T-cell (primary cell): Measurements from ENCODE around the gene NEGR1. TPM values are rescaled to one million over a fixed set of nuclear protein-coding genes. Genes with fewer than 3 reads are reported as not detected.

ENCODE experiments used
- ATAC-seq, 4 experiments: fragments of 200-7000 bp in 3 of 4; fragments of 150-1000 bp in 1 of 4; cut with Tn5 transposase; replicated peaks in 1 of 4; 1 replicate in 3 of 4; 2 replicates in 1 of 4; pipeline ENCODE4 v1.10.0; 2021; ENCODE audit warnings: moderate library complexity in 3 of 4, mild to moderate bottlenecking in 2 of 4, moderate number of reproducible peaks in 1 of 4
- CTCF ChIA-PET, 2 donors: fragments of 300-600 bp; sonication (Branson Sonifier 250); formaldehyde crosslinking; loops; one replicate each; lab custom pipeline; 2022; ENCODE audit warnings: antibody characterized with exemption in 2 of 2; lab: Charles Lee
- POLR2A ChIA-PET, 2 donors: fragments of 300-600 bp; sonication (Branson Sonifier 250); formaldehyde crosslinking; loops; one replicate each; lab custom pipeline; 2022; ENCODE audit warnings: antibody characterized with exemption in 2 of 2; lab: Charles Lee
- DNase-seq, 35 experiments: peaks; one replicate each; pipeline versions ENCODE4 v3.0.0 to v3.0.0-alpha.2; 2013 to 2023
- H3K27ac ChIP-seq: one replicate; pipeline ENCODE4 v1.5.1; 2013; ENCODE audit warnings: low read length
- H3K27me3 ChIP-seq, 2 experiments: replicated peaks in 1 of 2; 1 replicate in 1 of 2; 2 replicates in 1 of 2; pipeline versions ENCODE4 v1.6.1 to v1.7.0; 2013; ENCODE audit warnings: low read length in 1 of 2, mixed read lengths in 1 of 2; ENCODE audit not compliant: control insufficient read depth in 2 of 2, insufficient read depth in 2 of 2; ENCODE audit errors: extremely low read depth in 1 of 2
- H3K36me3 ChIP-seq, 2 donors: 1 replicate in 1 of 2; 2 replicates in 1 of 2; pipeline versions ENCODE4 v1.6.1 to v1.7.0; 2013; ENCODE audit warnings: low read length in 1 of 2; ENCODE audit not compliant: control insufficient read depth in 2 of 2, insufficient read depth in 1 of 2; ENCODE audit errors: extremely low read depth in 1 of 2
- H3K4me1 ChIP-seq, 2 experiments: 1 replicate in 1 of 2; 2 replicates in 1 of 2; pipeline versions ENCODE4 v1.6.1 to v1.7.0; 2013; ENCODE audit warnings: low read length in 2 of 2, mixed read lengths in 1 of 2; ENCODE audit not compliant: insufficient read depth in 2 of 2, control insufficient read depth in 1 of 2; ENCODE audit errors: extremely low read depth in 1 of 2
- H3K4me3 ChIP-seq, 2 donors: 1 replicate in 1 of 2; 2 replicates in 1 of 2; pipeline versions ENCODE4 v1.5.1 to v1.7.0; 2013; ENCODE audit warnings: mild to moderate bottlenecking in 2 of 2, low read length in 1 of 2, moderate library complexity in 1 of 2; ENCODE audit not compliant: control insufficient read depth in 1 of 2; ENCODE audit errors: extremely low read depth in 1 of 2
- H3K9me3 ChIP-seq: 2 replicates; pipeline ENCODE4 v1.7.0; 2013
- H3K27ac Mint-ChIP-seq, 2 donors: one replicate each; pipeline ENCODE4 v1.8.0; 2020 to 2021; ENCODE audit warnings: mild to moderate bottlenecking in 2 of 2, mixed read lengths in 2 of 2
- H3K27me3 Mint-ChIP-seq, 2 donors: one replicate each; pipeline ENCODE4 v1.8.0; 2021 to 2022; ENCODE audit warnings: mixed read lengths in 2 of 2
- H3K36me3 Mint-ChIP-seq: one replicate; pipeline ENCODE4 v1.8.0; 2021; ENCODE audit warnings: mixed read lengths
- H3K4me1 Mint-ChIP-seq, 3 donors: one replicate each; pipeline ENCODE4 v1.8.0; 2020 to 2022; ENCODE audit warnings: mixed read lengths in 3 of 3, mild to moderate bottlenecking in 1 of 3
- H3K4me3 Mint-ChIP-seq, 3 donors: one replicate each; pipeline ENCODE4 v1.8.0; 2020 to 2022; ENCODE audit warnings: mild to moderate bottlenecking in 3 of 3, mixed read lengths in 3 of 3, moderate library complexity in 3 of 3
- H3K9me3 Mint-ChIP-seq, 3 donors: one replicate each; pipeline ENCODE4 v1.8.0; 2020 to 2022; ENCODE audit warnings: mixed read lengths in 3 of 3
- WGBS: methylation state at CpG from one replicate; pipeline ENCODE4 v1.1.5; 2013; ENCODE audit warnings: missing lambda C conversion rate; ENCODE audit not compliant: insufficient coverage; 5-methylcytosine and 5-hydroxymethylcytosine counted together
- total RNA-seq, 35 experiments: library from RNA in 6 of 35; stranded (reverse) in 6 of 35; fragments of 120-200 nt in 1 of 35; gene quantifications; one replicate each; pipeline versions ENCODE4 v1.2.1 to v1.2.4 and lab custom pipeline; 2013 to 2026

NEGR1 gene
- total RNA-seq, 5 donors from 2014 or later (not counting 1 experiment from before 2014, with no cell fraction given): 0.05 to 0.26 (median 0.14) TPM; not detected in 1

DNA sequence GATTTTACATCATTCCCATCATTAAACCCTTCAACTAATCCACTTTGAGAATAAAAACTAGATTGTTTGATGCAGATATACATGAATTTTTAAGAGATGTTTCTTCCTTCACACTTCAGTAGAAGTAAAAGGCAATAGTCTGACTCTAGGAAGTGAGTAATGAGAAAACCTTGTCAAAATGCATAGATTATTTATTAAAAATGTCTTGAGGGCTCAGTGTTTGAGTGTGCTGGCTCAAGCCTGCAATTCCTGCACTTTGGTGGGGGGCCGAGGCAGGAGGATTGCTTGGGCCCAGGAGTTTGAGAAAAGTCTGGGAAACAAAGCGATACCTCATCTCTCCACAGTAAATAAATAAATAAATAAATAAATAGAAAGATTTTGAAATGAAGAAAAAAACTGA lies 177.1 kb downstream of the NEGR1 start:
- H3K4me1 Mint-ChIP-seq: no peaks in the 10 kb centered on the region
- H3K4me1 ChIP-seq: no peaks in the 10 kb centered on the region
- H3K36me3 Mint-ChIP-seq: no peaks in the 10 kb centered on the region
- no peak overlapping the region for H3K27ac ChIP-seq
- H3K4me3 ChIP-seq: no peak overlapping the region
- DNase-seq (no peak), ATAC-seq (no peak)
- H3K9me3 Mint-ChIP-seq: peaks cover 0 to 10% (median 2%) of the 10 kb centered on the region in 3 donors
- no peak overlapping the region for H3K4me3 Mint-ChIP-seq
- CTCF ChIA-PET: no interaction called here
- H3K27me3 ChIP-seq: no peaks in the 10 kb centered on the region
- no peaks in the 10 kb centered on the region for H3K36me3 ChIP-seq
- no peak overlapping the region for H3K27ac Mint-ChIP-seq
- POLR2A ChIA-PET: no interaction called here
- WGBS: no CpG with 5 or more reads among the region's 2 CpGs
- H3K27me3 Mint-ChIP-seq: no peaks in the 10 kb centered on the region
- no peaks in the 10 kb centered on the region for H3K9me3 ChIP-seq

DNA sequence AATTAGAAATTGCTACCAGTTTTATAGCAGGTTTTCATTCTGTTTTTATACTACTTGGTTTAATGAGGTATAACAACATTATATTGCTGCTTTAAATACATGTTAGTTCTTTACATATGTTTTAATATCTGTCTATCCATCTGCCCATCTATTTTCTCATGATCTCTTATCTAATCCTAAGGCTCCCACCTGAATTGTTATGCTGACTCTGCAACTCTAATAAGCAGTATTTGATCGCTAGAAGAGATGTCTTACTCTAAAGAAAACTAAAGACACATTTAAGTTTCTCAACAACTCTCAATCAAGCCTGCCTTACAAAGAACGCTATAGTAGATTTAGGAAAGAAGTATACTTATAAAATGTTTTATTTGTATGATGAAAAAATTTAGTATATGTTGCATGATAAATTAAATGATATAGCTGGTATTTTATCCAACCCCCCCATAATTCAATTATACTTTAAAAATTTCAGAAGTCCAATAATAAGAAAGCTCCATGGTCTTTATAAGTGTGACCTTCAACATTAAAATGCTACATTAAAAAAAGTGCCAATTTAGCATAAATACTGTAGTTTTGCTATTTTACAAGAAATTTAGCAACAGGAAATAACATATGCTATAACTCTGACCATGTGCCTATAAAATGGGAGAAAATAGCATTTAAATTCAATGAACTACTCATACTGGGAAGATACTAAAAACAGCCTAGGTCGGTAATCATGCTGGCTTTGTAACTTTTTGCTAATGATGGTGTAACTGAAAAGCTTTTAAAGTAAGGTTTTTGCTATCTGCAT lies 180.3 kb downstream of the NEGR1 start:
- no CpG with 5 or more reads among the region's 3 CpGs for WGBS
- ATAC-seq (no peak), DNase-seq (no peak)
- no peak overlapping the region for H3K4me3 Mint-ChIP-seq
- Histone ChIP-seq H3K4me3 (no peak overlapping the region), H3K27me3 (no peaks in the 10 kb centered on the region), H3K27ac (no peak overlapping the region), H3K4me1 (no peaks in the 10 kb centered on the region), H3K9me3 (no peaks in the 10 kb centered on the region), H3K36me3 (no peaks in the 10 kb centered on the region)
- H3K27ac Mint-ChIP-seq: no peak overlapping the region
- no peaks in the 10 kb centered on the region for H3K4me1 Mint-ChIP-seq
- CTCF ChIA-PET: no interaction called here
- POLR2A ChIA-PET: no interaction called here
- no peaks in the 10 kb centered on the region for H3K36me3 Mint-ChIP-seq
- peaks cover 0 to 6% (median 2%) of the 10 kb centered on the region in 3 donors for H3K9me3 Mint-ChIP-seq
- H3K27me3 Mint-ChIP-seq: no peaks in the 10 kb centered on the region

DNA sequence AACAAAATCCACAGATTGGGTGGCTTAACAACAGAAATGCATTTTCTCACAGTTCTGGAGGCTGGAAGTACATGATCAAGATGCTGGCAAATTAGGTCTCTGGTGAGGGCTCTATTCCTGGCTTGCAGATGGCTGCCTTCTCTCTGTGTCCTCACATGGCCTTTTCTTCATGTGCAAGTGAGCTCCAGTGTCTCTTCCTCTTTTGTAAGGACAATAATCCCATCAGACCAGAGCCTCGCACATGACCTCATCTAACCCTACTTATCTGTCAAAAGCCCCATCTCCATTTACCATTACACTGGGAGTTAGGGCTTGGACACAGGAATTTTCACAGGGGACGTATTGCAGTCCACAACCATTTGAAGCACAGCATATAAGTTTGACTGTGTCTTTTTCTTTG lies 181.6 kb downstream of the NEGR1 start:
- no peaks in the 10 kb centered on the region for H3K4me1 Mint-ChIP-seq
- POLR2A ChIA-PET: interaction anchor here in 1 of 2 donors (0.6 kb wide), 1 partner anchor 35 kb away, joined by 4 read pairs; no protein-coding TSS in a partner anchor
- ATAC-seq: no peak
- Histone ChIP-seq H3K36me3 (no peaks in the 10 kb centered on the region), H3K9me3 (no peaks in the 10 kb centered on the region), H3K4me3 (no peak overlapping the region), H3K27ac (no peak overlapping the region), H3K27me3 (no peaks in the 10 kb centered on the region), H3K4me1 (no peaks in the 10 kb centered on the region)
- DNase-seq: no peak
- no peaks in the 10 kb centered on the region for H3K36me3 Mint-ChIP-seq
- no peaks in the 10 kb centered on the region for H3K27me3 Mint-ChIP-seq
- 100% methylated on average over 1 of the region's 2 CpGs for WGBS
- no peak overlapping the region for H3K27ac Mint-ChIP-seq
- peaks cover 0 to 3% (median under 1%) of the 10 kb centered on the region in 3 donors for H3K9me3 Mint-ChIP-seq
- H3K4me3 Mint-ChIP-seq: no peak overlapping the region
- CTCF ChIA-PET: no interaction called here

DNA sequence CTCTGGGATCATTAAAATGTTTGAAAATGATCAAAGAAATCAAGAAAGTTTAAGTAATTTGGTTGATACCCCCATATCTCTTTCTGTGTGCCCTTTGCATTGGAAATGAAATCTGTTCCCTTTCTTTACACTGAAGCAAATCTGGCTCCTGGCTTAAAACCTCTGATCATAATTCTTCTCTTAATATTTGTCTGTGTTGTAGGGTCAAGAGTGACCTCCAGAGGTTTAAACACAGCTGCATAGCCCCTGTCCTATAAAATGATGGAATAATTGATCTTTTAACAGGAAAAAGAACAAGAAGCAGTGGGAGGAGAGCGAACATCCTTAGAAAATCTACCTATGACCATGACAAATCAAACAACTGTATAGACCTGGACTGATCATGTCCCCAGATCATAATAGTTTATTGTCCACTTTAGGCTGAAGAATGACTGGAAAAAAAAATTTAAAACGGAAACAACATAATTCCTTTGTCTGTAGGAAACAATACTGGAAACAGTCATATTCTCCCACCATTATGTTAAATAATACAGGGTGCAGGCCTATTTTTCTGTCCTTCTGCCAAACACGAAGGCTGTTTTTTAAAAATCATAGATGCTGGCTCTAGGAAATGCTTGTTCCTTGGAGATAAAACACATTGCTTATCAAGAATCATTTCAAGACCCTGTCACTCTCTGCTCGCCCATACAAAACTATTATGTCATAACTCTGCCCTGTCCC lies 184.3 kb downstream of the NEGR1 start:
- Mint-ChIP-seq H3K4me1 (no peaks in the 10 kb centered on the region), H3K27ac (no peak overlapping the region), H3K9me3 (peaks cover 0 to 8% (median 0%) of the 10 kb centered on the region in 3 donors), H3K36me3 (no peaks in the 10 kb centered on the region), H3K27me3 (no peaks in the 10 kb centered on the region), H3K4me3 (no peak overlapping the region)
- Histone ChIP-seq H3K9me3 (no peaks in the 10 kb centered on the region), H3K27me3 (no peaks in the 10 kb centered on the region), H3K4me1 (no peaks in the 10 kb centered on the region), H3K36me3 (no peaks in the 10 kb centered on the region), H3K4me3 (no peak overlapping the region), H3K27ac (no peak overlapping the region)
- ATAC-seq (no peak), DNase-seq (no peak)
- 100% methylated on average over 1 of the region's 4 CpGs for WGBS
- CTCF ChIA-PET: interaction anchor here in 1 of 2 donors (0.7 kb wide), 1 partner anchor 8 kb away, joined by 3 read pairs; no protein-coding TSS in a partner anchor
- POLR2A ChIA-PET: no interaction called here

DNA sequence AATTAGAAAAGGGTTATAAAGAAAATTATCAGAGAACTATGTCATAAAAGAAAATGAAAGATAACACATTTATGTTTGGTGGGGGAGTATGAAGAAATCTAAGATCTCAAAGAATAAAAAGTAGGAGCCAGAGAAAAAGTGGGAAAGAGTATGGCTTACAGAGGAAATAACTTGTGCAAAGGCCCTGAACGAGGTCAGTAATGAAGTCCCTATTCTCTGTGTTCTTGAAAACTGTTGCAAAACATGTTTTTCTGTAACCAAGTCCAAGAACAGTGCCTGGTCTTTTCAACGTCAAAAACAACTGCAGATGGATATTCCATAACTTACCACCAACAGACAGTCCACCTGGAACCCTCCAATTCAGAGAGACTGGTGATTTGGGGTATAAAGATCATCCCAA lies 188.1 kb downstream of the NEGR1 start:
- no peak overlapping the region for H3K4me3 Mint-ChIP-seq
- no peaks in the 10 kb centered on the region for H3K27me3 Mint-ChIP-seq
- Histone ChIP-seq H3K36me3 (no peaks in the 10 kb centered on the region), H3K4me3 (no peak overlapping the region), H3K9me3 (no peaks in the 10 kb centered on the region), H3K4me1 (no peaks in the 10 kb centered on the region), H3K27ac (no peak overlapping the region), H3K27me3 (no peaks in the 10 kb centered on the region)
- no peak for DNase-seq
- peaks cover 0 to 4% (median 0%) of the 10 kb centered on the region in 3 donors for H3K9me3 Mint-ChIP-seq
- WGBS: 40% methylated on average over 1 of the region's 2 CpGs
- H3K4me1 Mint-ChIP-seq: no peaks in the 10 kb centered on the region
- POLR2A ChIA-PET: no interaction called here
- no peak for ATAC-seq
- no peaks in the 10 kb centered on the region for H3K36me3 Mint-ChIP-seq
- CTCF ChIA-PET: no interaction called here
- H3K27ac Mint-ChIP-seq: no peak overlapping the region

DNA sequence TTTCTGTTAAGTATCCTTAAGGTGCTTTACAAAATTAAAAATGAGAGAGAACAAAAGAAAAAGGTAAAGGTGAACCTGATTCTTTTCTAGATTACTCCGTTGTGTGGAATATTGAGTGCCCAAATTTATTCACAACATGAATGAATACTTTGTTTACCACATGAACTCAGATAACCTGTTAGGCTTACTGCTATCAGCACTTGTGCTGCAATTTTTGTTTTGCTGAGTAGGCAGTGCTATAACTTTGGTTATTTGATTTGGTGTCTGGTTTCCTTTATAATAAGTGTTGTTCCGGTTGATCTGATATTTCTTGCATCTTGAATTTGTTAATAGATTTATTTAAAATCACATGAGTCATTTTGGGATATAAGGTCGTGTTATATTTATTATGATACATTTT lies 195.9 kb downstream of the NEGR1 start:
- Histone ChIP-seq H3K36me3 (no peaks in the 10 kb centered on the region), H3K27ac (no peak overlapping the region), H3K4me1 (no peaks in the 10 kb centered on the region), H3K9me3 (no peaks in the 10 kb centered on the region), H3K4me3 (no peak overlapping the region), H3K27me3 (no peaks in the 10 kb centered on the region)
- Mint-ChIP-seq H3K4me1 (no peaks in the 10 kb centered on the region), H3K36me3 (no peaks in the 10 kb centered on the region), H3K4me3 (no peak overlapping the region), H3K9me3 (peaks cover 0 to 10% (median 0%) of the 10 kb centered on the region in 3 donors), H3K27ac (no peak overlapping the region), H3K27me3 (no peaks in the 10 kb centered on the region)
- no CpG with 5 or more reads among the region's 3 CpGs for WGBS
- CTCF ChIA-PET: no interaction called here
- POLR2A ChIA-PET: no interaction called here
- no peak for DNase-seq
- ATAC-seq: no peak
